Left ventricle myocardium inferior (tissue), 1 donor: ENCODE measurements around the gene TTLL10. TPM values are rescaled to one million over a fixed set of nuclear protein-coding genes. Genes with fewer than 3 reads are reported as not detected.

Experiments used
- DNase-seq: peaks from one replicate; pipeline ENCODE4 v3.0.0-alpha.2; 2020
- H3K27ac ChIP-seq: fragments of 200-600 bp; replicated peaks from 2 replicates; pipeline ENCODE4 v1.8.0; 2021
- H3K27me3 ChIP-seq: fragments of 200-600 bp; 2 replicates; pipeline ENCODE4 v1.8.0; 2021; ENCODE audit warnings: low read depth
- H3K36me3 ChIP-seq: fragments of 200-600 bp; 2 replicates; pipeline ENCODE4 v1.8.0; 2021
- H3K4me1 ChIP-seq: fragments of 200-600 bp; 2 replicates; pipeline ENCODE4 v1.8.0; 2021
- H3K4me3 ChIP-seq: fragments of 200-600 bp; 2 replicates; pipeline ENCODE4 v1.8.0; 2021; ENCODE audit warnings: mild to moderate bottlenecking, moderate library complexity
- H3K9me3 ChIP-seq: fragments of 200-600 bp; replicated peaks from 2 replicates; pipeline ENCODE4 v1.8.0; 2021
- intact Hi-C: fragments of 100-400 bp; cut with micrococcal nuclease; formaldehyde crosslinking; loops from one replicate; pipeline ENCODE4 v1.11.0; 2022
- total RNA-seq: library from RNA; stranded (reverse); fragmentation: NEBNext Ultra II Directional; extraction: Animal tissue kit (Norgen Biotek cat#: 25700); gene quantifications from one replicate; pipeline ENCODE4 v1.2.1, GENCODE V29; 2021
- TF ChIP-seq, protein P1 (sequence below): fragments of 200-600 bp; IDR thresholded peaks from 2 replicates; pipeline ENCODE4 v1.8.0; 2021; ENCODE audit warnings: antibody characterized with exemption, mild to moderate bottlenecking, borderline replicate concordance
- donor health status: DM: no; HTN: yes; CAD: no; lungs with severe emphysema.

TTLL10 gene
- total RNA-seq, 1 donor from 2014 or later = not detected

DNA sequence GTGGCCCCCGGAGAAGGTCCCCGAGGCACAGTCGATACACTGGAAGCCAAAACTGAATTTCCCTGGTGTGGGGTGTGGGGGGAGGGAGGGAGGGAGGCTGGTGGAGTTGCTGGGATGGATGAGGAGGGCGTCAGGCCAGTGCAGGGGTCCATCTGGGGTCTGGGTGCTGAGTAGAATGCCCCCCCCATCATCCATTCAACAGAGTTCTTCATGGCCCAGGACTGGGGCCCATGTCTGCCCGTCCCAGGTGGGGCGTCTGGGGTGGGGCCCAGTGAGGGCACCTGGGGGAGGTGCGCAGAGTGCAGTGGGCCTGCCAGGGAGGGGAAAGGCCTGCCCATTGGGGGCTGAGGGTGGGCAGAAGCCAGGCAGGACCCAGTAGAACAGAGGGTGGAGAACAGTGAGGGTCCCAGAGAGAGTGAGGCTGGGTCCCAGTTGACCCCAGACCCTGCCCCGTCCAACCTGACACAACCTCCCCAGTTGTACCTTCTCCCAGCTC, 30.8 kb downstream of the TTLL10 start:
- intact Hi-C loops = no loop called here
- peaks cover 71% of the 10 kb centered on the region for H3K27me3 ChIP-seq
- no peaks in the 10 kb centered on the region for H3K36me3 ChIP-seq
- H3K27ac ChIP-seq = no peak overlapping the region
- DNase-seq = peak; percentile 6
- H3K9me3 ChIP-seq = no peaks in the 10 kb centered on the region
- peaks cover 40% of the 10 kb centered on the region for H3K4me1 ChIP-seq
- no peak overlapping the region for H3K4me3 ChIP-seq
- TF ChIP-seq, protein P1, sequence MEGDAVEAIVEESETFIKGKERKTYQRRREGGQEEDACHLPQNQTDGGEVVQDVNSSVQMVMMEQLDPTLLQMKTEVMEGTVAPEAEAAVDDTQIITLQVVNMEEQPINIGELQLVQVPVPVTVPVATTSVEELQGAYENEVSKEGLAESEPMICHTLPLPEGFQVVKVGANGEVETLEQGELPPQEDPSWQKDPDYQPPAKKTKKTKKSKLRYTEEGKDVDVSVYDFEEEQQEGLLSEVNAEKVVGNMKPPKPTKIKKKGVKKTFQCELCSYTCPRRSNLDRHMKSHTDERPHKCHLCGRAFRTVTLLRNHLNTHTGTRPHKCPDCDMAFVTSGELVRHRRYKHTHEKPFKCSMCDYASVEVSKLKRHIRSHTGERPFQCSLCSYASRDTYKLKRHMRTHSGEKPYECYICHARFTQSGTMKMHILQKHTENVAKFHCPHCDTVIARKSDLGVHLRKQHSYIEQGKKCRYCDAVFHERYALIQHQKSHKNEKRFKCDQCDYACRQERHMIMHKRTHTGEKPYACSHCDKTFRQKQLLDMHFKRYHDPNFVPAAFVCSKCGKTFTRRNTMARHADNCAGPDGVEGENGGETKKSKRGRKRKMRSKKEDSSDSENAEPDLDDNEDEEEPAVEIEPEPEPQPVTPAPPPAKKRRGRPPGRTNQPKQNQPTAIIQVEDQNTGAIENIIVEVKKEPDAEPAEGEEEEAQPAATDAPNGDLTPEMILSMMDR = no peak

GRCh38 chr1:1204998-1205768, 31.5 kb downstream of the TTLL10 start:
- peak; percentile 7 for DNase-seq

DNA sequence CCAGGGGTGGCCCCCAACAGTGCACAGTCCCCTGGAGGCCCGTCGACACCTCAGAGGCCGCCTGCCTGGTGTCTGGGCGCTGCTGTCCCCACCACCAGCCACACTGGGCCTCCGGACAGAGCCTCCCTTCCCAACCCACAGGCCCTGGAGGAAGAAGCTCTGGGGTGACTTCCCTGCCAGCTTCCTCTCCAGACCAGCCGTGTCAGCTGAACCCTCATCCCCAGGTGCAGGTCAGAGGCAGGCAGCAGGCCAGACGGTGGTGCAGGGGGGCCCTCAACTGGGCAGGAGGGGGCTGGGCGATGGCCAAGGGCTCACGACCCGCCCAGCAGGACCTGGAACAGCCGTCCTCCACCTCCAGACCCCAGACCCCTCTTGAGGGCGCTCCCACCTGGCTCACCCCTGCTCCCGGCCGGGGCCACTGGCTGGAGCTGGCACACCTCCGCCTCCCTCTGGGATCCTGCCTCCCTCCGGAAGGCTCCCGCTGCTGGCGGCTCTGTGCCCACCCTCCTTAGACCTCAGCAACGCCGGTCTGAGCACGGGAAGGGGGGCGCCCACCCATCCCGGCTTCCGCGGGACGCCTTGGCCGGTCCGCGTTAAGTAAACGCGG, 32.2 kb downstream of the TTLL10 start:
- H3K36me3 ChIP-seq = no peaks in the 10 kb centered on the region
- peaks cover 31% of the 10 kb centered on the region for H3K4me1 ChIP-seq
- intact Hi-C loops = no loop called here
- peak; percentile 13 for DNase-seq
- H3K9me3 ChIP-seq = no peaks in the 10 kb centered on the region
- peak overlapping the region; percentile 50 for H3K4me3 ChIP-seq
- H3K27ac ChIP-seq = no peak overlapping the region
- TF ChIP-seq, protein P1 = no peak
- H3K27me3 ChIP-seq = peaks cover 62% of the 10 kb centered on the region

More at GRCh38 chr1:1204998-1205768, 31.5 kb downstream of the TTLL10 start:
- intact Hi-C loops = no loop called here
- TF ChIP-seq, protein P1 = no peak
- Histone ChIP-seq H3K4me1 (peaks cover 38% of the 10 kb centered on the region), H3K36me3 (no peaks in the 10 kb centered on the region), H3K27ac (no peak overlapping the region), H3K27me3 (peaks cover 69% of the 10 kb centered on the region), H3K4me3 (no peak overlapping the region), H3K9me3 (no peaks in the 10 kb centered on the region)

DNA sequence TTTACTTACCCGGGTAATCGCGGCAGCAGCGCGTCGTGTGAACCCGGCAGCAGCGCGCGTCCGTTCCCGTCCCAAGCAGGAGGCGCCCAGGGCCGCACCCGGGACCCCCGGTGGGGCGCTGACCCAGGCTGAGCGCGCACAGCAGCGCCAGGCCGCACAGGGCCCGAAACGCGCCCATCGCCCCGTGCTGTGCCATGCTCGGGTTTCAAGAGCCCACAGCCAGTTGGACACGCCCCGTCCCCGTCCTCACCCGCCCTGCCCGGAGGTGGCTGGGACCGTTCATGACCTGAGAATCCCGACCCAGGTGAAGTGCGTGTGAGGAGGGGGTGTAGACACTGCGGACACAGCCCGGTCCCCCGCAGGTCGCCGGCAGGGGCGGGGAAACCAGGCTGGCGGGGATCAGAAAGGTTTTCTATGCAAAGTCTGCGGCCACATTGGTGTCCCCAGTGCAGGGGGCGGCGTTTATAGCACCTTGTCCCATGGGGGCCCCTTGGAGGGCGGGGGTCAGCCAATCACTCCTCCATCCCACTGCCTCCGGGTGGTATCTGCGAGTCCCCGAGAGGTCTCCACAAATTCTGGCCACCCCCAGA, 32.8 kb downstream of the TTLL10 start, which contains the start of gene TNFRSF18:
TNFRSF18 (minus strand) TSS at position 217 of the 590 bp plus-strand sequence; CDS start at position 196, 21 bp downstream.
- Histone ChIP-seq H3K27ac (no peak within 1 kb of the TSS), H3K4me3 (peak within 1 kb of the TSS; percentile 50), H3K36me3 (no peaks in the 10 kb centered on the region), H3K9me3 (no peaks in the 10 kb centered on the region), H3K27me3 (peaks cover 56% of the 10 kb centered on the region), H3K4me1 (peaks cover 27% of the 10 kb centered on the region)
- TF ChIP-seq, protein P1 = no peak
- intact Hi-C loops = no loop called here
- DNase-seq = peak; percentile 9

GRCh38 chr1:1206966-1207531, 33.4 kb downstream of the TTLL10 start:
- H3K36me3 ChIP-seq = no peaks in the 10 kb centered on the region
- no peak overlapping the region for H3K4me3 ChIP-seq
- no peaks in the 10 kb centered on the region for H3K9me3 ChIP-seq
- peaks cover 31% of the 10 kb centered on the region for H3K4me1 ChIP-seq
- H3K27me3 ChIP-seq = peaks cover 55% of the 10 kb centered on the region
- no peak overlapping the region for H3K27ac ChIP-seq
- peak; percentile 10 for DNase-seq
- intact Hi-C loops = no loop called here
- TF ChIP-seq, protein P1 = no peak
